Choroid plexus epithelial cell (primary cell): ENCODE results near the gene UQCC3.

Experiments
- DNase-seq: peaks from one replicate; pipeline ENCODE4 v3.0.0-alpha.2; 2010; ENCODE audit warnings: low read depth
- H3K4me3 ChIP-seq: 2 replicates; pipeline ENCODE4 v1.5.1; 2011; ENCODE audit warnings: low read depth, mild to moderate bottlenecking, control low read depth, low read length, moderate library complexity
- CTCF ChIP-seq: conservative IDR thresholded peaks from 2 replicates; pipeline ENCODE4 v1.5.1; 2011; ENCODE audit warnings: low read depth, mild to moderate bottlenecking, control low read depth, inconsistent platforms, low read length, moderate library complexity

The UQCC3 gene

GRCh38 chr11:62677156-62677555 lies 5.7 kb downstream of the UQCC3 start:
- H3K4me3 ChIP-seq, result peak overlapping the region; percentile 5
- no peak for TF ChIP-seq CTCF
- no peak for DNase-seq

GRCh38 chr11:62677714-62678113 lies 6.2 kb downstream of the UQCC3 start:
- H3K4me3 ChIP-seq, result peak overlapping the region; percentile 96
- no peak for DNase-seq
- TF ChIP-seq CTCF, result no peak

- no peak for TF ChIP-seq CTCF
- DNase-seq, result no peak
- peak overlapping the region; percentile 96 for H3K4me3 ChIP-seq
Measured at GRCh38 chr11:62678433-62678769, 6.9 kb downstream of the UQCC3 start.

GRCh38 chr11:62678770-62679696 lies 7.6 kb downstream of the UQCC3 start, which contains the start of gene UBXN1:
TSS of gene UBXN1 (minus strand) at chr11:62679073. CDS start at chr11:62678923, 150 bp downstream.
- H3K4me3 ChIP-seq, result peak within 1 kb of the TSS; percentile 96
- DNase-seq, result peak; percentile 91
- no peak for TF ChIP-seq CTCF

GRCh38 chr11:62680825-62681240 lies 9.4 kb downstream of the UQCC3 start:
- peak; percentile 90 for DNase-seq
- TF ChIP-seq CTCF, result peak; percentile 70
- no peak overlapping the region for H3K4me3 ChIP-seq

- no peak for TF ChIP-seq CTCF
- no peak overlapping the region for H3K4me3 ChIP-seq
Measured at GRCh38 chr11:62682518-62682917, 11.0 kb downstream of the UQCC3 start.

More at GRCh38 chr11:62682518-62682917, 11.0 kb downstream of the UQCC3 start:
- no peak for DNase-seq
